GM12873 (cell line): ENCODE data around the gene FNDC3B.

Experiments
- CTCF ChIP-seq: IDR thresholded peaks from 2 replicates; pipeline ENCODE4 v1.5.1; 2012; ENCODE audit warnings: low read depth, mild to moderate bottlenecking, moderate library complexity, low read length, control low read depth; ENCODE audit not compliant: insufficient read depth; ENCODE audit errors: missing control alignments

The FNDC3B gene

GRCh38 chr3:172217877-172218276, 178.5 kb downstream of the FNDC3B start:
- no peak for TF ChIP-seq CTCF

DNA sequence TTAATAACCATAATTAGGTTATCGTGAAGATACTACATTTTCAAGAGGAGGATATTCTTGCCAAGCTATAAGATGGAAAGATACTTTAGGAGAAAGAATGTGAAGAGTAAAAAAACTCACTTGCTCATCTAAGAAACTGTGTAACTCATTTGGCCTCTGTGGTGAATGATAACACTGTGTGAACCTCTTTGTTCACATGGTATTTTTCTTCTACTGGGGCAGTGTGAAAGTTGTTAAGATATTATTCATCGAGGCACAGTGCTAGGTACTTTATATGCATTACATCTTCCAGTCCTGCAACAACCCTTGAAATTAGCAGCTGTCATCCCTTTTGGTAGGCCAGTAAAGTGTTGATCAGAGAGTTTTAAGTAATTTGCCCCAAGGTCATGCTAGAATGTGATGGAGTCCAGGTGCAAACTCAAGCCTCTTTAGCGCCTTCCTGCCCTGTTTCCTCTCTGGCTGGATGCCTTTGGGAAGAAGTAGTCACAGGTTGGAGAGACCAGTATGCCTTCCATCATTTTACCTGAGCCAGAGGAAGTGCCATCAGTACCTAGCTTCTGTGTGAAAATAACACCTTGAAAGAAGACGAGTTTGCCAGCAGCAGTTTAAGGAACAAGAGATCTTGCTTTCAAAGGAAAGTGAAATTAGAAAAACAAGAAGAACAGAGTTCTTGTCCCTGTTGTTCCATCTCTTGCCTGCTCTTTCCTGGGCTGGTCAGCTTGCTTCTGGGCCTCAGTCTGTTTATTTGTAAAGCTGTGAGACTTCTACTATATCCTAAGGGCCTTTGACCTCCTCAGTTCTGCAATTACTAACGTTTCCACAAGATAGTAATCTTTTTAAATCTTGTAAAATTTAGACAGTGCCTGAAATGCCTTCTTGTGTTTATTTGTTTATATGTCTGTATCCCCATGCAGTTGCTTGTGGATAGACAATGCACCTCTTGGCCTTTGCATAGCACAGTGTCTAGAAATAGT, 179.3 kb downstream of the FNDC3B start:
- TF ChIP-seq CTCF = no peak

DNA sequence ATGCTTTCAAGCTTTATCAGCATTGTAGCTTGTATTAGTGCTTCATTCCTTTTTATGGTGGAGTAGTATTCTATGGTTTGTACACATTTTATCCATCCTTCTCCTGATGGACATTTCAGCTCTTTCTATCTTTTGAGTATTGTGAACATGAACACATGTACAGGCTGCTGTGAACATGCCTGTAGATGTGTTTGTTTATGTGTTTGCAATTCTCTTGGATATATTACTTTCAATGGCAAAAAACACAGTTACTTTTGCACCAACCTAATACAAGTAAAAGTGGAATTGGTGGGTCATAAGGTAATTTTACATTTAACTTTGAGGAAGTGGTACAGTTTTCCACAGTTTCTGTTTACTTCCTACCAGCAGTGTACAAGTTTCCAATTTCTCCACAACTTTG, 180.4 kb downstream of the FNDC3B start:
- TF ChIP-seq CTCF = no peak

GRCh38 chr3:172221547-172221946, 182.2 kb downstream of the FNDC3B start:
- no peak for TF ChIP-seq CTCF

GRCh38 chr3:172222478-172223071, 183.2 kb downstream of the FNDC3B start:
- TF ChIP-seq CTCF = no peak

DNA sequence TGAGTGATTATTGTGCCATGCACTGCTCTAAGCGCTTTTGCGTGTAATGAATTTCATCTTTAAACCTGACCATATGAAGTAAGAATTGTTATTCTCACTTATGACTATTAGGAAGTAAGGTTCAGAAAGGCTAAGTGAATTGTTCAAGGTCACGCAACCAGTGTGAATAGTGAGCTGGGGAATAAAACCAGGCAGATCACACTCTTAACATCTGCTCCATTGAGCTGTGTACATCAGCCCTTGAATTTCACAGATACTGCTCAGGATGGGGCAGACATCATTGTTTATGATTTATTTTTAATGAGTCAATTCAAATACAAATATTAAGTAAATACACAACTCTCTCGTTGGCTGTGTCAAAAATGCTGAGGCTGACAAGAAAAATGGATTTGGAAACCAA, 184.5 kb downstream of the FNDC3B start:
- TF ChIP-seq CTCF = no peak

- TF ChIP-seq CTCF = no peak
Measured at GRCh38 chr3:172224560-172225214, 185.3 kb downstream of the FNDC3B start.
